HepG2 (cell line): ENCODE data around the gene TMEM139. TPM values are rescaled to one million over a fixed set of nuclear protein-coding genes. Genes with fewer than 3 reads are reported as not detected.

ENCODE experiments used
- ARID5B ChIP-seq: IDR thresholded peaks from 2 replicates; pipeline ENCODE4 v1.4.0; 2020; ENCODE audit warnings: mild to moderate bottlenecking, missing genetic modification reagents
- HOMEZ ChIP-seq: IDR thresholded peaks from 2 replicates; pipeline ENCODE4 v1.6.1; 2016; ENCODE audit warnings: low read depth
- MTF2 ChIP-seq: sonication (generic); formaldehyde crosslinking; IDR thresholded peaks from 2 replicates; pipeline ENCODE4 v1.5.0; 2020; ENCODE audit warnings: missing genetic modification reagents, borderline replicate concordance
- NAIF1 ChIP-seq: sonication (generic); formaldehyde crosslinking; IDR thresholded peaks from 2 replicates; pipeline ENCODE4 v1.5.0; 2020; ENCODE audit warnings: mild to moderate bottlenecking, missing genetic modification reagents, borderline replicate concordance
- REPIN1 ChIP-seq: sonication (generic); formaldehyde crosslinking; IDR thresholded peaks from 2 replicates; pipeline ENCODE4 v1.8.0; 2022; ENCODE audit warnings: missing genetic modification reagents, low read depth, mild to moderate bottlenecking, borderline replicate concordance
- TEF ChIP-seq: sonication (generic); formaldehyde crosslinking; IDR thresholded peaks from 2 replicates; pipeline ENCODE4 v1.5.0; 2020; ENCODE audit warnings: missing genetic modification reagents
- THAP7 ChIP-seq: sonication (generic); formaldehyde crosslinking; IDR thresholded peaks from 2 replicates; pipeline ENCODE4 v1.8.1; 2023; ENCODE audit warnings: mild to moderate bottlenecking, missing genetic modification reagents
- ZBTB7A ChIP-seq: sonication (generic); formaldehyde crosslinking; IDR thresholded peaks from 2 replicates; pipeline ENCODE4 v1.8.0; 2022; ENCODE audit warnings: mild to moderate bottlenecking, missing genetic modification reagents
- ZBTB7B ChIP-seq: sonication (generic); formaldehyde crosslinking; IDR thresholded peaks from 2 replicates; pipeline ENCODE4 v1.4.0; 2020; ENCODE audit warnings: missing genetic modification reagents
- ZMYM3 ChIP-seq: sonication (generic); formaldehyde crosslinking; IDR thresholded peaks from 2 replicates; pipeline ENCODE4 v1.5.1; 2020; ENCODE audit warnings: mild to moderate bottlenecking, missing genetic modification reagents
- ZNF280D ChIP-seq: sonication (generic); formaldehyde crosslinking; IDR thresholded peaks from 2 replicates; pipeline ENCODE4 v1.5.1; 2020; ENCODE audit warnings: mild to moderate bottlenecking, missing genetic modification reagents
- ZNF3 ChIP-seq: IDR thresholded peaks from 2 replicates; pipeline ENCODE4 v1.7.0; 2017; ENCODE audit warnings: inconsistent platforms
- ZNF460 ChIP-seq: sonication (generic); formaldehyde crosslinking; IDR thresholded peaks from 2 replicates; pipeline ENCODE4 v1.5.1; 2020; ENCODE audit warnings: missing genetic modification reagents, mild to moderate bottlenecking, borderline replicate concordance
- ZNF468 ChIP-seq: sonication (generic); formaldehyde crosslinking; IDR thresholded peaks from 2 replicates; pipeline ENCODE4 v1.8.0; 2022; ENCODE audit warnings: mild to moderate bottlenecking, moderate library complexity, missing genetic modification reagents
- ZNF570 ChIP-seq: sonication (generic); formaldehyde crosslinking; IDR thresholded peaks from 2 replicates; pipeline ENCODE4 v1.4.0; 2020; ENCODE audit warnings: mild to moderate bottlenecking, missing genetic modification reagents, borderline replicate concordance
- ZNF747 ChIP-seq: sonication (generic); formaldehyde crosslinking; IDR thresholded peaks from 2 replicates; pipeline ENCODE4 v1.8.1; 2023; ENCODE audit warnings: missing genetic modification reagents, mild to moderate bottlenecking, borderline replicate concordance
- ZNF891 ChIP-seq: sonication (generic); formaldehyde crosslinking; IDR thresholded peaks from 2 replicates; pipeline ENCODE4 v1.5.0; 2020; ENCODE audit warnings: mild to moderate bottlenecking, missing genetic modification reagents
- ZSCAN29 ChIP-seq: sonication (generic); formaldehyde crosslinking; conservative IDR thresholded peaks from 2 replicates; pipeline ENCODE4 v1.4.0; 2020; ENCODE audit warnings: mild to moderate bottlenecking, missing genetic modification reagents
- polyA plus RNA-seq, 8 experiments: library from polyadenylated mRNA; depleted of rRNA in 3 of 8; stranded (reverse) in 7 of 8; unstranded in 1 of 8; fragments of >200 nt; fragmentation: Illumina TruSeq in 4 of 8; extraction: Trizol in 4 of 8; gene quantifications; 2 replicates each; pipeline versions ENCODE4 v1.2.1 to v1.2.3, GENCODE V29; 2011 to 2016; ENCODE audit warnings: low read depth in 4 of 8, missing spikeins in 1 of 8, mixed read lengths in 1 of 8; ENCODE audit not compliant: insufficient read depth in 1 of 8
- total RNA-seq, 5 experiments: library from RNA; depleted of rRNA; stranded (reverse); fragments of >200 nt; fragmentation: Illumina TruSeq; extraction: Trizol; gene quantifications; 2 replicates each; pipeline ENCODE4 v1.2.3, GENCODE V29; 2016; ENCODE audit warnings: low read depth in 1 of 5

Gene TMEM139
- total and polyA plus RNA-seq, 2 of the 13 experiments (the other 11 are each of a cell fraction or from before 2014, with no cell fraction given), result 7.9 to 14.0 TPM

GRCh38 chr7:143287935-143288826, 3.4 kb downstream of the TMEM139 start, which contains the start of gene CASP2 (continued):
- TF ChIP-seq ZBTB7B (CRISPR knock-in tag) (peak; percentile 68; the same call in 1 of the 2 replicates), ZMYM3 (CRISPR knock-in tag) (no peak), ZNF460 (CRISPR knock-in tag) (no peak), REPIN1 (0 out of 2 replicates have a peak, but pooled peaks have one; percentile 25), ZNF3 (CRISPR knock-in tag) (no peak), TEF (CRISPR knock-in tag) (no peak), ZNF468 (no peak), THAP7 (CRISPR knock-in tag) (no peak), ZBTB7A (CRISPR knock-in tag) (peak; percentile 47; the same call in 1 of the 2 replicates), NAIF1 (CRISPR knock-in tag) (no peak), ZNF891 (no peak), ZNF280D (CRISPR knock-in tag) (0 out of 2 replicates have a peak, but pooled peaks have one; percentile 31), MTF2 (CRISPR knock-in tag) (no peak), HOMEZ (no peak), ZSCAN29 (CRISPR knock-in tag) (no peak), ZNF570 (CRISPR knock-in tag) (no peak), ARID5B (CRISPR knock-in tag) (peak; percentile 21; the same call in 1 of the 2 replicates), ZNF747 (peak; percentile 70)
